Renal cortical epithelial cell (primary cell): Measurements from ENCODE around the gene MICOS13. TPM values are rescaled to one million over a fixed set of nuclear protein-coding genes. Genes with fewer than 3 reads are reported as not detected.
"Not testable (repeated sequence)": the region's sequence is repeated elsewhere in the genome, so short reads cannot be mapped to it uniquely, and the experiment has no call there.

ENCODE experiments used
- DNase-seq: peaks from one replicate; pipeline ENCODE4 v3.0.0-alpha.2; 2011; ENCODE audit warnings: low read depth
- total RNA-seq: library from RNA; depleted of rRNA; stranded (reverse); fragments of >200 nt; gene quantifications from 2 replicates; pipeline ENCODE4 v1.2.3, GENCODE V29; 2014

Gene MICOS13, protein sequence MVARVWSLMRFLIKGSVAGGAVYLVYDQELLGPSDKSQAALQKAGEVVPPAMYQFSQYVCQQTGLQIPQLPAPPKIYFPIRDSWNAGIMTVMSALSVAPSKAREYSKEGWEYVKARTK
- total RNA-seq, result 13.0 and 33.5 TPM in 2 replicates

DNA sequence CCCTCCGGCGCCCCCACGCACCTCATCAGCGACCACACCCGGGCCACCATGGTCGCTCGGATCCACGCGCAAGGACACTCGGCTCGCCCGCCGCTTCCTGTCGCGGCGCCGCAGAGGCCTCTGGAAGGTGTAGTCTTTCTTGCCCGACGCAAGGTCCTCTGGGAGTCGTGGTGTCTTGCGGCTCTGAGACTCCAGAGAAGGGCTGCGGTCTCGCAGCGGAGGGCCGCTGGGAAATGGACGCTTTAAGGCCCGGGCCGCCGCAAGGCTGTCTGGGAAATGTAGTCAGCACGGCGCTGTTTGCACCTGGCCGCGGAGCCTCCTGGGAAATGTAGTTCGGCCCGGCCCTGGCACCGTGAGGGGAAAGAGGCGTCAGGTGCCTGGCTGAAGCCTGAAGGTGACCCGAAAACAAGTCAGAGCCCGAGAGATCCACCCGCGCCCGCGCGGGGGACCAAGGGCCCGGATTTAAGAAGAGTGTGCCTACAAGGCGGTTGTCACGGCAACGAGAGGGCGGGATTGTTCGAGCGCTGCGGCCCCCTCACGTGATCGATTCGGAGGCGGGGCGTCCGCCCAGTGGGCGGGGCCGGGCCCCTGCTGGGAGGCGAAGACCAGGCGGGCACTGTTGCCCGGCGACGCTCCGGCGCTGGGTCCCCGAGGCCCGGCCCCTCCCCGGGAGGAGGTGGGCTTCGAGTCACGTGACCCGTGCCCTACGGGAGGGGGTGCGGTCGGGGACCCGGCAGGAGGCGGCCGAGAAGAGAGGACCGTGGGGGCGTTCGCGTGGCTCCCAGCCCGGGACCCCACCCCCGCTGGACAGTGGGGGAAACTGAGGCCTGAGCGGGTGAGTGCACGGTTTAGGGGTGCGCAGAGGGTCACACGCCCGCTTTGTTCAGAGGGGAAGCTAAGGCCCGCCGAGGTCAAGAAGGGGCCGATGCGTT lies at the start of gene MICOS13, which contains the start of gene HSD11B1L:
Gene MICOS13, minus strand, starts transcription at position 80 of the 932 bp plus-strand sequence. Its CDS starts 30 bp downstream, at position 50.
Gene HSD11B1L, plus strand, starts transcription at position 591 of the 932 bp plus-strand sequence. CDS start 3,806 bp downstream, outside the sequence.
- peak; percentile 97 for DNase-seq

DNA sequence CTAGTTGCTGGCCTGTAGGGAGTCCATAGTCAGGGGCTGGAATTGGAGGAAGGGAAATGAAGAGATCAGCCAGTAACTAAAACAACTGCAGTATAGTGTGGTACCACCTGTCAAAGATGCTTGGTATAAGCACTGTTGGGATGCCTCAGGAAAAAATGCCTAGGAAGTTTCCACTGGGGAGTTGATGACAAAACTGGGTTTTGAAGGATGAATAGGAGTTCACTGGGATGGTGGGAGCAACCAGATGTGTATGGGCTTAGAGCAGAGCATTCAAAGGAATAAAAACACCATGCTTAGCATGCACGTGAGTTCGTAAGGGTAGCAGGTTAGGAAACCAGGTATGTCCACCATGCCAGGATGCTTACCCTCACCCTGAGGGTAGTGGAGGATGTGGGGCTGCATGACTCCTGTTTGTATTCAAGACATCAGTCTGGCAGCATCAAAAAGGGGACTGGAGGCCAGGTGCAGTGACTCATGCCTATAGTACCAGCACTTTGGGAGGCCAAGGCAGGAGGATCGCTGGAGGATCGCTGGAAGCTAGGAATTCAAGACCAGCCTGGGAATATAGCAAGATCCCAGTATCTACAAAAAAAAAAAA lies 47.2 kb upstream of the MICOS13 start:
- DNase-seq, result no peak

DNA sequence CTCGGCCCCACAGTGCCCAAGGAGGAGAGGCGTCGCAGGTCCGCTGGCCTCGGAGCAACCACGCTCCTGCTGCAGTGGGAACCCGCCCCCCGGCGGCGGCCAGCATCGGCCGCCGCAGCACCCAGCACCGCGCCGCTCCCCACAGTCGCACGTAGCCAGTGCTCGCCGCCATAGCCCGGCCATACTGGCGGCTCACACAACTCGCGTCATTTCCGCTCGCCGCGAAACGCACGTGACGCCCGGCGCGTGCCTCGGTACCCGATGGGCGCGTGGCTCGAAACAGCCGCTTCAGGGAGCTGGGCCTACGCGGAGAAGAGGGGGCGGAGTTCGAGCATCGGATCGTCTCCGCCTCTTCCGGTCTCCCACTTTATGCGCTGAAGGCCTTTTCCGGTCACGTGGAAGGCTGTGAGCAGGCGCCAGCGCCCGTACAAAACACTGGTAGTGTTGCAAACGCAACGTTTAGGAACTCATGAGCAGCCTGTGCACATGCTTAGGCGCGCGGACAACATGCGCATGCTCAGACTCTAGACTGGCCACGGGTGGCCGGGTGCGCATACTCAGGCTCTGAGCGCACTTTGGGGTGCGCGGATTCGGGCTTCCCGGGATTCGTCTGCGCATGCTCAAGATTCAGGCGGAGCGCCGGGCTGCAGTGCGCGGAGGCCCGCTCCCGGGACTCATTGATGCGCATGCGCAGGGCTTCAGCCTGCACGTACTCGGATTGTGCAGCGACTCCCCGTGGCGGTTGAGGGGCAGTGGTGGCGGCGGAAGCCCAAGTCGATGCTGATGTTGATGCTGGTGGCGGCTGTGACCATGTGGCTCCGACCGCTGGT lies 39.9 kb upstream of the MICOS13 start, which contains the start of the genes CATSPERD and LONP1:
Gene CATSPERD, plus strand, starts transcription at position 677 of the 830 bp plus-strand sequence. Its CDS starts 101 bp downstream, at position 778.
Gene LONP1, minus strand, starts transcription at position 186 of the 830 bp plus-strand sequence. Its CDS starts 14 bp downstream, at position 172.
- DNase-seq, result peak; percentile 96

DNA sequence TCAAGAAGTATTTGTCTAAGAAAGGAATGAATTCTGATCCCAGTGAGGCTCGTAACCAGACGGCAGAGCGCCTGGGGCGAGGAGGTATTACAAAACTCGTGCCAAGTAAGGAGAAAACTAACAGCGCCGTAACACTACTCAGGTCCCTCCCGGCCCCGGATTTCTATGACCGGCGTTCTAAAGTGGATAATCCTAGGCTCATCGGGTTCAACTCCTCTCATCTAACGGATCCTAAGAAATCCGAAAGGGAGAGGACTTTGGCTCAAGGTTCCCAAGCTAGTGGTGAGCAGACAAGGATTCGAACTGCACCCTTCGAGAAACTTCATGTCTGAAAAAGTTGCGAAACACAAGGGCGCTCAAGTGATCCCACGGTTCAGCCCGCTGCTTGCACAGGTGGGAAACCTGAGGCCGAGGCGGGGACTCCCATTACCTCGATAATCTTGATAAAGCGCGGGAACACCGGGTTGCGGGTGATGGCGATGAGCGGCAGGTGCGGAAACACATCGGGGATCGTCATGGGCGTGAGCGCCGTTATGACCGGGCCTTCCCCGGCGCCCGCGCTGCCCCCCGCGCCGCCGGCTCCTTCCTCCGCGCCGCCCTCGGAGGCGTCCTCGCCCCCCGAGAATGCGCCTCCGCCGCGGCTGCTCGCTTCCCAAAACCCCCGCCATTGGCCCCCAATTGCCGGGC lies 39.1 kb upstream of the MICOS13 start:
- DNase-seq, result peak; percentile 18

DNA sequence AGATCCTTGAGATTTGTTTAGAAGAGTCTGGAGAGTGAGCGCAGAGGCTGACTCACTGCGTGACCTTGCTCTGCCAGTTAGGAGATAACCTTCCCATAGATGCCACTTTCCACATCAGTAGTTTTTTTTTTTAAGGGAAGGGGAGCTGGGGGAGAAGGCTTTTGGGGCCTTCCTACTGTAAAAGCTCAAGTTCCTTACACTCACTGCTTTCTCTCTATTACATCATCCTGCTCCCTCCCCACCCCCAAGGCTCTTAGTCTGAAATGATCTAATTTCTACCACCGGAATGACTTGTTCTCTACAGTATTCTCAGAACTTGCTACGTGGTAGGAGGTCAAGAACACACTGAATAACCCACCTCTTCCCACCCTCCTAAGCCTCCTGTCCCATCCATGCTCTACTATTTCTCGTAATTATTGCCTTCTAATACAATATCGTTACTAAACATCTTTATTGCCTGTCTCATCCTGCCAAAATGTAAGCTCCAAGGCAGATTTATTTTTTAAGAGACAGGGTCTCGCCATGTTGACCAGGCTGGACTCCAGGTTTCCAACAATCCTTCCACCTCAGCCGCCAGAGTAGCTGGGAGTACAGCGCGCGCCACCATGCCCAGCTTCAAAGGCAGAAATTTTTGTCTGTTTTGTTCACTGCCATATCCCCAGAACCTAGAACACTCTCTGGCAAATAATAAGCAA lies 38.4 kb upstream of the MICOS13 start:
- DNase-seq, result peak; percentile 74

DNA sequence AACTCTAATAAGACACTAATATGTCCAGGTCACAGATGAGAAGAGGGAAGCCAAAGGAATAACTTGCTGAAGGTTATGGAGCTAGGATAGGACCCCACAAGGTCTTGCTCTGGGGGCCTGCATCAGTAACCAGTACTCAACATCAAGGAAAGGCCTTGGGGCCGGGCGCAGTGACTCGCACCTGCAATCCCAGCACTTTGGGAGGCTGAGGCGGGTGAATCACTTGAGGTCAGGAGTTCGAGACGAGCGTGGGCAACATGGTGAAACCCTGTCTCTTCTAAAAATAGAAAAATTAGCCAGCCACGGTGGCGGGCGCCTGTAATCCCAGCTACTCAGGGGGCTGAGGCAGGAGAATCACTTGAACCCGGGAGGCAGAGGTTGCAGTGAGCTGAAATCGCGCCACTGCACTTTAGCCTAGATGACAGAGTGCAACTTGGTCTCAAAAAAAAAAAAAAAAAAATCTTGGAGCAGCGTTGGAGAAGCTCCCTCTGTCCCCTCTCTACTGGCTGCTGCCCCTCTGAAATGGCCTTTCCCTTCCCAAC lies 37.8 kb upstream of the MICOS13 start:
- peak; percentile 21 for DNase-seq

DNA sequence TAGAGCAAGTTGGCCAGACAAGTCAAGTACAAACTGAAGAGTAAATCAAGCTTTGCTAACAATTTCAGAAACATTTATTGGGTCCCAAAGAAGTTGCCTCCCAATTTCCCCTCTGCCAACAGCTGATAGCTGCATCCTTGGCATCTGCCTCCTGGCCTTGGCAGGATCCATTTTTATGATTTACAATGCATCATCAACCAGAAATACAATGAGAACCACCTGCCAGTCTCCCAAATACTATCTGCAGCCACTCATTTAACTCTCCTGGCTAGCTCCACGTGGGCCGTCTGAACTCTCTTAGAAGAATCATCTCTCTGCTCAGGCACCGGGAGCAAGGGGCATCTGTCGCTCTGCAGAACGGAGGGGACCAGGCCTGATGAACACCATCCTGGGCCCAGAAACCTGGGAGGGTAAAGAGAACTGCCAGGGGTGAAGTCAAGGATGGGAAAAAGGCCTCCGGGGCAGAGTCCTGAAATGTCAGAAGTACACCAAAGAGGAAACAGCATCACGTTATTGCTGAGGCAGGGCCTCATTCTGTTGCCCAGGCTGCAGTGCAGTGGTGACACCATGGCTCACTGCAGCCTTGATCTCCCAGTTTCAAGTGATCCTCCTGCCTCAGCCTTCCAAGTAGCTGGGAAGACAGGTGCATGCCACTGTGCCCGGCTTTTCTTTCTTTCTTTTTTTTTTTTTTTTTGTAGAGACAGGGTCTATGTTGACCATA lies 37.1 kb upstream of the MICOS13 start:
- DNase-seq, result no peak

DNA sequence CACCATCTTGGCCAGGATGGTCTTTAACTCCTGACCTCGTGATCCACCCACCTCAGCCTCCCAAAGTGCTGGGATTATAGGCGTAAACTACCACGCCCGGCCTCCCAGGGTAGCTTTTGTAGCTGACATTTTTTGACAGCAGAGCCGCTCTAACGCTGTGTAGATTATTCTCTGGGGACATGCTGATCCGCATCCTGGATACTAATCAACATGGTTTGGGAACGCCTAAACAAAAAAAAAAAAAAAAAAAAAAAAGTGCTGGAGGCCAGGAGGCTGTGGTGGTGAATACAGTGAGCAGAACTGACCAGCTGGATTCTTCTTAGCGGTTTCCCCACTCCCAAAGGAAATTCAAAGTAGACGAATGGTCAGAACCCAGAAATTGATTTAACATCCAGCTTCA lies 34.5 kb upstream of the MICOS13 start:
- no peak for DNase-seq

DNA sequence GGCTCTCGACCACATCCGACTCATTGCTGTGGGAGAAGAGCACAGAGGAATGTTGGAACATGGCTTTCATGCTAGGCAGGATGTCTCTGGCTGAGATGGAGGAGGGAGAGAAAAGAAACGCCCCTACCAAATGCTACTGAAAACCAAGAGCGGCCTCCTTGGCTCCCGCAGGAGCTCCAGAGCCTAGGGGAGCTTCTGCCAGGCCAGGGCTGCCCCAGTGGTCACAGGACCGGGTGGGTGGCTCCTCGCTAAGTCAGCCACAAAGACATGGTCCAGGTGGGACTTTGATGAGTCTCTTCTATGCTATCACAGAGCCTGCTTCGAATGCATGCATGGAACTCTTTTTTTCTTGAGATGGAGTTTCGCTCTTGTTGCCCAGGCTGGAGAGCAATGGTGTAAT lies 32.9 kb upstream of the MICOS13 start:
- DNase-seq, result no peak

DNA sequence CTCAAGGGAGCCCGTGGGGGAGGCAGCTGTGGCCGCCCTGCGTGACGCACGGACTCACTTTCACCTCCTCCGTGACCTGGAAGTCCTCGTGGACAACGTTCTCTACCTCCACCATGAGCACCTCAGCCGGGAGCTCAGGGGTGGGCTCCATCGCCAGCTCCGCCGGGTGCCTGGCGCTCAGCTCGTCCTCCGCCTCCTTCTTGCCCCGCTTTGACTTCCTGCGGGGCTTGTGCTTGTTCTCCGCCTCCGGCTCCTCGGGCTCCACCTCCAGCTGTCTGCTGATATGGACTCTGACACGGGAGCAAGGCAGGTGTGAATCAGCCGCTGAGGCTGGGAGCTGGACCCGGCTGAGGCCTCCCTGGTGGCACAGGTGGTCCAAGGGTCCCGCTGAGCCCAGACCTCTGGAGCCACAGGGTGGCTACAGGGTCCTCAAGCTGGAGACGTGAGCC lies 31.4 kb upstream of the MICOS13 start:
- DNase-seq, result no peak

DNA sequence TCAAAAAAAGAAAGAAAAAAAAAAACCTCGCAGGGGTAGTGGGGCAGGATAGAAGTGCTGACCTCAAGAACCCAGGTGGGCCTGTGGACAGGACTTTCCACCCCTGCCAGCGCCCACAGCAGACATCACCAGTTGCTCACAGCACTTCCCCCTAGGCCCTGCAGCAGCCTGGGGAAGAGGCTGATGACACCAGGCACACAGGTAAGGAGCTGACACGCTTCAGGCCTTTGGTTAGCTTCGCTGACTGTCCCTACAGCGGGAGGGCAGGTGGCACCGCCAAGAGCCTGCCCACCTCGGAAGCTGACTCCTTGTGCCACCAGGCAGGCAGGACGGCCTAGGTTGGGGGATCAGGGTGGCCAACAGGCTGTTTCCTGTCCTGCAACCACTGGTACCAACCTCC lies 30.7 kb upstream of the MICOS13 start:
- DNase-seq, result no peak

DNA sequence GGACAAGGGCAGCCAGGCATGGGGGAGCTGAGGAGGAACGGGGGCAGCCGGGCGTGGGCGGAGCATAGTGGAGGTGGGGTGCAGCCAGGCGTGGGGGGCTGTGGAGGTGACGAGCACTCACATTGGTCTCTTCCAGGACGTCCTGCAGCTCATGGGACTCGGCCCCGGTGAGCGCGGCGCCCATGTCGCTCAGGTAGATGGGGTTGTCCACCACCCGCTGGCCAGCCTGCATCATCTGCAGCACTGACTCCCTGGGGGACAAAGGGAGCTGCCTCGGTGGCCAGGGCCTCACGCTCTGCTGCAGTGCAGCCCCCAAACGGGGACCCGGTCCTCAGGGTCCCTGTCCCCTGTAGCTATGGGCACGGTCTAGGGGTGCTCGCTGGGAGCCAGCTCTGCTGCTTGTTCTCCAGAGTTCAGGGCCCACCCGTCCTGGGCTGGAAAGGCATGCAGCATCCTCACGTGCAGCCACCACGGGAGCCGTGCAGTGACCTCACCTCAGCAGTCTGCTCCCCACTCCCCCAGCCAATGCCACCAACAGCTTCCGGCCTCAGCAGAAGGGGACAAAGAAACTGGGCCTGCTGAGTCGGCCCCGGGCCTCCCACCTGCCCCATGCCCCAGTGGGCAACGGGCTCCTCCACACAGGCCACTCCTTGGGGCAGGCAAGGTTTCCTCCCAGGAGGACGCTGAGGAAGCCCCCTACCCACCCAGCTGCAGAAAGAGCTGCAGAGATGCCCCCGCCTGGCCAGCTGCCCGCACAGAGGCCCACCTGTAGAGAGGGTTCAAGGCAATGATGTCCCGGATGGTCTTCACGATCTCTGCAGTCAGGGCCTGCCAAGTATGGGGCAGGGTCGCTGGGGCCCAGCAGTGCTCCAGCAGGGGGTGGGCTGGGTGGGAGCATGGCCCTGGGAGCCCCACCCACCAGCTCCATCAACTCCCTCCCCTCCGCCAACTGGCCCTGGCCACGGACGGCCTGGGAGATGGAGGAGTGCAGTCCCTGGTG lies 27.6 kb upstream of the MICOS13 start:
- no peak for DNase-seq

DNA sequence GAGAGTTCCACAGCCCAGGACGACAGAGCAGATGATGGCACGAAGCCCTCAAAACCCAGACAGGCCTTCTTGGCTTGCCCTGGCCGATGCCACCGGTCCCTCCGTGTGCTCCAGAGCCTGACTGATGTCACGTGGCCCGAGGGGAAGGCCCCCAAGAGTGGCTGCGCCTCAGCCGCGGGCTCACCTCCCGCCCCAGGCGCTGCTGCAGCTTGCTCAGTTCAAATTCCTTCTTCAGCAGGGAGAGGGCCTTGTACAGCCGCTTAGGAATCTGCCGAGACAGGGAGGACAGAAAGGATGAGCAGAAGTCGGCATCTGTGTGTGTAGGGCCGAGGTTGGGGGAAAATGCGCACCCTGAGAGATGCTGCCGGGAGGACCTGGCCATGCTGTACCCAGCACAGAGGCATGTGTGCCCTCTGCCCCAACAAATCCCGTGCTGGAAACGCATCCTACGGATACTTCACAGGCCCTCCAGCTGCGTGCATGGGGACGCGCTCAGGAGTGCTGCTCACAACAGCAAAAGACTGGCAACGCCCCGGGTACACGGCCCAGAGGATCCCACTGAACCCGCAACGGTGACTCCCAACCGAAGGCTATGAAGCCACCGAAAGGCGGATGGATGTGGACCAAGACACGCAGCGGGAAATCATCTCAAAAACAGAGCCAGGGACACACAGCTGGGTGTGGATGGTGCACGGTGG lies 26.7 kb upstream of the MICOS13 start:
- DNase-seq, result no peak

DNA sequence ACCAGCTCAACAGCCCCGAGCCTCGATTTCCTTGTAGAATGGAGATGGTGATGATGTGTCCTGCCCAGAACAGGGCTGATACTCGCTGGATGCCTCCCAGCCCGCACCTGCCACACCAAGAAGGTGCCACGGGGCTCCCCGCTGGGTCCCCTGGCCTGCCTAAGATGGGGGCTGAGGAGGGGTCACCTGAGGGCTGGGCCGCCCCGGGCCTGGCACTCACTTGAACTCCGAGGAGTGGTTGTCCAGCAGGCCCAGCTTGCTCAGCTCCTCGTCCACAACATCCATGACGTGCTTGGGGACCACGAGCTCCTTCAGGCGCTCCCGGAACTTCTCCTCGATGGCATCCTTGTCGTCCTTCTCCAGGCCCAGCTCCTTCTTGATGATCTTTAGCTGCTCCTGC lies 25.2 kb upstream of the MICOS13 start:
- no peak for DNase-seq

DNA sequence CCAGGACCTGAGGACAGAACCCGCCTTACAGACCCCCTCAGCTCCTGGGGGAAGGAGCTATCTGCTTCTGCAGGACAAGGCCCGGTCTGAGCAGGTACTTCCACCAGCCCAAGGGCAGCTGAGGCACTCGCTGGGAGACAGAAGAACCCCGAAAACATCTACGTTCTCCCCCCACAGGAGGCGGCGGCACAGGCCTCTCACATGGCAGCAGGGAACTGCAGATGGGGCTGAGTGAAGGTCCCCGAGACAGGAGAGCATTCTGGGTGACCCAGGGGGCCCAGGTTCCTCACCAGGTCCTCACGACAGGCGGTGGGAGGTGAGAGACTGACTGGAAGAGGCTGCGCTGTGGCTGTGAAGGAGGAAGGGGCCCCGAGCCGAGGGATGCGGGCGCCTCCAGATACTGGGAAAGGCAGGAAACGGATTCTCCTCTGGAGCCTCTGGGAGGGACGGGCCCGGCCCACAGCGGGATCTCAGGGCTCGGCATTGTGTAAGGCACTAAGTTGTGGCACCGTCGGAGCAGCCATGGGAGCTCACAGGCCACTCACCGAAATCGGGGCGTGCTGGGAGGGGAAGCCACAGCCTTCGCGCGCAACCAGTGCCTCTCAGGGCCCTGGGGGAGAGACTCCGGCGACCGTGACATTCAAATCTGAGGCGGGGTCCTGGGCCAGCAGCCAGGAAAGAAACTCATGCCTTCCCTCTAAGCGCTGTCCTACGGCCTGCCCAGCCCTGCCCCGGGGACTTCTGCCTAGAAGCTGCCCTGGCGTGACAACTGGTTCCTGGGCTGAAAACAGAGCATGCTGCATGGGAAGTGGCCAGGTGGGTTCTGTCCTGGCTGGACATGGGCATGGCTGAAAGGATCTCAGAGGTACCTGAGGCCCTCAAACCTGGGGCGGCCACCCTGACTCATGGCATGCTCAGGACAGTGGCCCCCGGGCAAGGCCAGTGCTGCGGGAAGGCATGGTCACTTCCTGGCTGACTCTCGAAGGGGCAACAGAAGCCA lies 23.8 kb upstream of the MICOS13 start:
- no peak for DNase-seq

DNA sequence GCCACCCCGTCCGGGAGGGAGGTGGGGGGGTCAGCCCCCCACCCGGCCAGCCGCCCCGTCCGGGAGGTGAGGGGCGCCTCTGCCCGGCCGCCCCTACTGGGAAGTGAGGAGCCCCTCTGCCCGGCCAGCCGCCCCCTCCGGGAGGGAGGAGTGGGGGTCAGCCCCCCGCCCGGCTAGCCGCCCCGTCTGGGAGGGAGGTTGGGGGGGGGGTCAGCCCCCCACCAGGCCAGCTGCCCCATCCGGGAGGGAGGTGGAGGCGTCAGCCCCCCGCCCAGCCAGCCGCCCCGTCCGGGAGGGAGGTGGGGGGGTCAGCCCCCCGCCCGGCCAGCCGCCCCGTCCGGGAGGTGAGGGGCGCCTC lies 21.7 kb upstream of the MICOS13 start:
- not testable (repeated sequence) for DNase-seq
